Neural cell (in vitro differentiated cells): ENCODE results near the gene SALL4. TPM values are rescaled to one million over a fixed set of nuclear protein-coding genes. Genes with fewer than 3 reads are reported as not detected.

Source experiments
- H2AFZ ChIP-seq: fragments of 200-600, 300-800 bp; sonication (generic), shearing (Covaris generic); 2 replicates; pipeline ENCODE4 v1.6.0; 2014; ENCODE audit warnings: low read depth, mild to moderate bottlenecking, antibody characterized with exemption, low read length, moderate library complexity
- H3F3A ChIP-seq: fragments of 200-600 bp; shearing (Covaris generic); 2 replicates; pipeline ENCODE4 v1.6.1; 2016; ENCODE audit warnings: mild to moderate bottlenecking, moderate library complexity, mixed read lengths, antibody characterized with exemption, low read length; ENCODE audit not compliant: insufficient read depth, poor library complexity, severe bottlenecking
- H3K27ac ChIP-seq: fragments of 200-600, 300-800 bp; sonication (generic), shearing (Covaris generic); 2 replicates; pipeline ENCODE4 v1.5.1; 2014; ENCODE audit warnings: mild to moderate bottlenecking, low read length, moderate library complexity
- H3K27me3 ChIP-seq: fragments of 300-800, 200-600 bp; sonication (generic), shearing (Covaris generic); 2 replicates; pipeline ENCODE4 v1.6.0; 2014; ENCODE audit warnings: mild to moderate bottlenecking, low read depth, low read length, moderate library complexity; ENCODE audit not compliant: insufficient read depth
- H3K36me3 ChIP-seq: fragments of 300-800, 200-600 bp; sonication (generic), shearing (Covaris generic); 2 replicates; pipeline ENCODE4 v1.5.1; 2014; ENCODE audit warnings: mild to moderate bottlenecking, antibody characterized with exemption, low read length, moderate library complexity; ENCODE audit not compliant: insufficient read depth
- H3K4me2 ChIP-seq: fragments of 300-800, 200-600 bp; sonication (generic), shearing (Covaris generic); 2 replicates; pipeline ENCODE4 v1.6.0; 2014; ENCODE audit warnings: mild to moderate bottlenecking, low read length
- H3K4me3 ChIP-seq: fragments of 300-800, 200-600 bp; sonication (generic), shearing (Covaris generic); 2 replicates; pipeline ENCODE4 v1.5.1; 2014; ENCODE audit warnings: mild to moderate bottlenecking, low read length, moderate library complexity
- H3K79me2 ChIP-seq: fragments of 200-600 bp; shearing (Covaris generic); replicated peaks from 2 replicates; pipeline ENCODE4 v1.6.0; 2014; ENCODE audit warnings: mild to moderate bottlenecking, low read length, moderate library complexity; ENCODE audit not compliant: insufficient read depth
- H3K9ac ChIP-seq: fragments of 300-800, 200-600 bp; sonication (generic), shearing (Covaris generic); 2 replicates; pipeline ENCODE4 v1.6.1; 2016; ENCODE audit warnings: mild to moderate bottlenecking, low read length, mixed read lengths
- H3K9me2 ChIP-seq: fragments of 200-600 bp; shearing (Covaris generic); 2 replicates; pipeline ENCODE4 v1.6.1; 2016; ENCODE audit warnings: mild to moderate bottlenecking, low read length, mixed read lengths; ENCODE audit not compliant: insufficient read depth
- H3K9me3 ChIP-seq: fragments of 200-600, 300-800 bp; sonication (generic), shearing (Covaris generic); 2 replicates; pipeline ENCODE4 v1.6.1; 2016; ENCODE audit warnings: mild to moderate bottlenecking, mixed run types, low read length, moderate library complexity, mixed read lengths
- H4K20me1 ChIP-seq: fragments of 200-600 bp; shearing (Covaris generic); 2 replicates; pipeline ENCODE4 v1.6.1; 2016; ENCODE audit warnings: mild to moderate bottlenecking, mixed run types; ENCODE audit not compliant: insufficient read depth
- CTCF ChIP-seq: fragments of 450-650 bp; IDR thresholded peaks from 2 replicates; pipeline ENCODE4 v1.5.1; 2014; ENCODE audit warnings: antibody characterized with exemption, mild to moderate bottlenecking, moderate library complexity; ENCODE audit not compliant: poor library complexity, severe bottlenecking
- EP300 ChIP-seq: fragments of 450-650 bp; conservative IDR thresholded peaks from 2 replicates; pipeline ENCODE4 v1.6.1; 2014; ENCODE audit warnings: antibody characterized with exemption, mild to moderate bottlenecking, moderate library complexity; ENCODE audit not compliant: poor library complexity, severe bottlenecking
- EZH2 ChIP-seq: fragments of 200-600, 300-800 bp; shearing (Covaris generic), sonication (generic); IDR thresholded peaks from 2 replicates; pipeline ENCODE4 v1.6.1; 2014; ENCODE audit warnings: antibody characterized with exemption, low read length, borderline replicate concordance, mild to moderate bottlenecking; ENCODE audit not compliant: insufficient read depth, poor library complexity, severe bottlenecking
- MXI1 ChIP-seq: fragments of 450-650 bp; conservative IDR thresholded peaks from 2 replicates; pipeline ENCODE4 v1.6.1; 2014; ENCODE audit warnings: antibody characterized with exemption, mild to moderate bottlenecking; ENCODE audit not compliant: poor library complexity, severe bottlenecking
- POLR2AphosphoS5 ChIP-seq: IDR thresholded peaks from 2 replicates; pipeline ENCODE4 v1.6.1; 2012
- RAD21 ChIP-seq: fragments of 450-650 bp; conservative IDR thresholded peaks from 2 replicates; pipeline ENCODE4 v1.6.1; 2014; ENCODE audit warnings: antibody characterized with exemption, mild to moderate bottlenecking, moderate library complexity
- REST ChIP-seq: IDR thresholded peaks from 2 replicates; pipeline ENCODE4 v1.6.1; 2012; ENCODE audit warnings: borderline replicate concordance
- SMC3 ChIP-seq: fragments of 450-650 bp; conservative IDR thresholded peaks from 2 replicates; pipeline ENCODE4 v1.6.1; 2014; ENCODE audit warnings: antibody characterized with exemption, mild to moderate bottlenecking, moderate library complexity; ENCODE audit not compliant: poor library complexity
- TAF1 ChIP-seq: IDR thresholded peaks from 2 replicates; pipeline ENCODE4 v1.6.1; 2012; ENCODE audit warnings: low read depth
- polyA plus RNA-seq: library from polyadenylated mRNA; depleted of rRNA; stranded (reverse); fragments of >200 nt; gene quantifications from 2 replicates; pipeline ENCODE4 v1.2.3, GENCODE V29; 2014

The SALL4 gene
- polyA plus RNA-seq, 1 donor from 2014 or later: 1.4 TPM

GRCh38 chr20:51790256-51790655 is 12.1 kb downstream of the SALL4 start:
- H3K36me3 ChIP-seq: no peaks in the 10 kb centered on the region
- H3K27ac ChIP-seq: no peak overlapping the region
- H3K9ac ChIP-seq: no peak overlapping the region
- no peaks in the 10 kb centered on the region for H4K20me1 ChIP-seq
- no peak overlapping the region for H3K4me3 ChIP-seq
- no peaks in the 10 kb centered on the region for H3K27me3 ChIP-seq
- no peaks in the 10 kb centered on the region for H3F3A ChIP-seq
- H2AFZ ChIP-seq: no peak overlapping the region
- TF ChIP-seq RAD21 (no peak), SMC3 (no peak), TAF1 (no peak), POLR2AphosphoS5 (no peak), CTCF (no peak), REST (no peak), EZH2 (no peak), MXI1 (no peak), EP300 (no peak)
- H3K9me3 ChIP-seq: no peaks in the 10 kb centered on the region
- H3K9me2 ChIP-seq: no peaks in the 10 kb centered on the region
- peaks cover 31% of the 10 kb centered on the region for H3K79me2 ChIP-seq
- no peak overlapping the region for H3K4me2 ChIP-seq

GRCh38 chr20:51789434-51789833 is 12.9 kb downstream of the SALL4 start:
- Histone ChIP-seq H3K79me2 (peaks cover 23% of the 10 kb centered on the region), H3K36me3 (no peaks in the 10 kb centered on the region)

More at GRCh38 chr20:51789434-51789833, 12.9 kb downstream of the SALL4 start:
- no peaks in the 10 kb centered on the region for H3K9me3 ChIP-seq
- H2AFZ ChIP-seq: no peak overlapping the region
- H3K27me3 ChIP-seq: no peaks in the 10 kb centered on the region
- no peaks in the 10 kb centered on the region for H3F3A ChIP-seq
- no peak for TF ChIP-seq MXI1
- no peak for TF ChIP-seq POLR2AphosphoS5
- no peak for TF ChIP-seq TAF1
- no peak for TF ChIP-seq REST
- no peaks in the 10 kb centered on the region for H4K20me1 ChIP-seq
- H3K27ac ChIP-seq: no peak overlapping the region
- no peak overlapping the region for H3K4me2 ChIP-seq
- no peaks in the 10 kb centered on the region for H3K9me2 ChIP-seq
- no peak overlapping the region for H3K9ac ChIP-seq
- no peak overlapping the region for H3K4me3 ChIP-seq
